Measurements from ENCODE around the gene RAB6A.
A peak's percentile ranks its signal among the peaks of the same experiment; 100 is the strongest.

The RAB6A gene

DNA sequence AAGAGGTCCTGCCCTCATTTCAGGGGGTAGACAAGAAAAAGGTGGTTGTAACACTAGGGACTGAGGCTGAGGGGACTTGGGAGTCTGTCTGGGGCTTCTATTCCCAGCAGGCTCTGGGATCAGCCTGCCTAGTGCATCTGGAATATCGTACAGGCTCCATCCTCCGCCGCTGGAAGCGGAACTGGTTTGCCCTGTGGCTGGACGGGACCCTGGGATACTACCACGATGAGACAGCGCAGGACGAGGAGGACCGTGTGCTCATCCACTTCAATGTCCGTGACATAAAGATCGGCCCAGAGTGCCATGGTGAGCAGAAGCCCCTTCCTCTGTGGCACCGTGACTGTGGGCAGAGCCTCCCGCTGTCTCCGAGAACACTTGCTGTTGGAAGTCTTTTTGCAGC, 110.5 kb downstream of the RAB6A start:
- Mint-ChIP-seq H3K4me3 (no peak overlapping the region), H3K27me3 (no peaks in the 10 kb centered on the region), H3K27ac (no peak overlapping the region), H3K36me3 (no peaks in the 10 kb centered on the region), H3K4me1 (peaks cover 23% of the 10 kb centered on the region), H3K9me3 (no peaks in the 10 kb centered on the region)
- ATAC-seq (ENCODE audit: low read depth) (no peak), DNase-seq (ENCODE audit: low spot score in 2 of 2) (no peak)

DNA sequence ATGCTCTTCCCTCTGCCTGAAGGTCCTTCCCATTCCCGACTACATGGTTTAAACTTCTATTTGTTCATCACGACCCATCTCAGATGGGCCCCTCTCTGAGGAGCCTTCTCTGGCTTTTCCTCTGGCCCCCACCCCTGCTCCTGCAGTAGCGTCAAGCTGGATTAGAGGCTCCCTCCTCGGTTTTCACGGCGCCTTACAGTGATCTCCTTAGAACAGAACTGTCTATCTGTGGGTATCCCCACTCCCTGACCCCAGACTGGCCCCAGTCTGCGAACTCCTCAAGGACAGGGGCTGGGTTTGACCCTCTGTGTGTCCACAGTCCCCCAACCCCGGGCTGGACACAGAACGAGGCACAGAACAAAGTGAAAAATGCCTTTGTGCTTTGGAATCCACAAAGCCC, 111.7 kb downstream of the RAB6A start:
- Mint-ChIP-seq H3K27ac (no peak overlapping the region), H3K9me3 (no peaks in the 10 kb centered on the region), H3K4me1 (peaks cover 26% of the 10 kb centered on the region), H3K36me3 (no peaks in the 10 kb centered on the region), H3K4me3 (peak overlapping the region; percentile 27), H3K27me3 (no peaks in the 10 kb centered on the region)
- DNase-seq (ENCODE audit: low spot score in 2 of 2) (no peak), ATAC-seq (ENCODE audit: low read depth) (no peak)

DNA sequence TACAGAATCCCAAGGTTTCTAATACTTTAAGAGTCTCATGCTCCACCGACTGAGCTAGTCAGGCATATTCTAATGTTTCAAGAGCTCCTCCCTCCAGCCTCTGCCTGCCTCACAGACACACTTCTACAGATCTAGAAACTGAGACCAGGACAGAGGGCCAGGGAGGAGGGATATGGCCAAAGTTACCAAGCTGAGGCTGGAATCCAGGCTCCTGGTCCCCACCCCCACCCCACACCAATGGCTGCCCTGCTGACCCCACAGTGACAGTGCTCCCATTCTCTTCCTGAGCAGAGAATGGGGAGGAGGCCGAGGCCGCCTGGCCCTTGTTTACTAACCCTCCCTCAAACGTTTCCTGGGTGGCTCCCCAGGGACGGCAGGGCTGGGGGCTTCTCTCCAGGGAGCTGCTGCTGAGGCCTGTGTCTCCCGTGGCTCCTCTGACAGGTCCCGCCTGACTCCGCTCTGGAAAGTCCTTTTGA, 112.3 kb downstream of the RAB6A start:
- Mint-ChIP-seq H3K4me3 (peak overlapping the region; percentile 39), H3K36me3 (no peaks in the 10 kb centered on the region), H3K4me1 (peaks cover 26% of the 10 kb centered on the region), H3K27ac (no peak overlapping the region), H3K27me3 (no peaks in the 10 kb centered on the region), H3K9me3 (no peaks in the 10 kb centered on the region)
- DNase-seq (ENCODE audit: low spot score in 2 of 2) (no peak), ATAC-seq (ENCODE audit: low read depth) (no peak)

DNA sequence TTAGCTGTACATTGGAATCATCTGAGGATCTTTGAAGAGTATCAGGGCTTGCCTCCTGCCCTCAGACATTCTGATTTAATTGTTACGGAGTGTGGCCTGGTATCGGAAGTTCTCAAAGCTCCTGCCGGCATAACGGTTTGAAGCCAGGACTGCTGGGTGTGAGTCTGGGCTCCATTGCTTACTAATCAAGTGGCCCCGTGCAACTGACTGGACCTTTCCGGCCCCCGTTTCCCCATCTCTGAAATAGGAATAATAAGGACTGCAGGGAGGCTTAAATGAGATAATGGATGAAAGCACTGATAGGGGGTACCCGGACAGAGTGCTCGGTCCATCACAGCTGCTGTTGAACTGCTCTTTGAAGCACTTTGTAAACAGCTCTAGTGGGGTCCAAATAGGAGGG, 112.8 kb downstream of the RAB6A start:
- Mint-ChIP-seq H3K4me3 (peak overlapping the region; percentile 82), H3K4me1 (peaks cover 26% of the 10 kb centered on the region), H3K27me3 (no peaks in the 10 kb centered on the region), H3K9me3 (no peaks in the 10 kb centered on the region), H3K36me3 (no peaks in the 10 kb centered on the region), H3K27ac (peak overlapping the region; percentile 74)
- ATAC-seq (ENCODE audit: low read depth) (no peak), DNase-seq (ENCODE audit: low spot score in 2 of 2) (no peak)

DNA sequence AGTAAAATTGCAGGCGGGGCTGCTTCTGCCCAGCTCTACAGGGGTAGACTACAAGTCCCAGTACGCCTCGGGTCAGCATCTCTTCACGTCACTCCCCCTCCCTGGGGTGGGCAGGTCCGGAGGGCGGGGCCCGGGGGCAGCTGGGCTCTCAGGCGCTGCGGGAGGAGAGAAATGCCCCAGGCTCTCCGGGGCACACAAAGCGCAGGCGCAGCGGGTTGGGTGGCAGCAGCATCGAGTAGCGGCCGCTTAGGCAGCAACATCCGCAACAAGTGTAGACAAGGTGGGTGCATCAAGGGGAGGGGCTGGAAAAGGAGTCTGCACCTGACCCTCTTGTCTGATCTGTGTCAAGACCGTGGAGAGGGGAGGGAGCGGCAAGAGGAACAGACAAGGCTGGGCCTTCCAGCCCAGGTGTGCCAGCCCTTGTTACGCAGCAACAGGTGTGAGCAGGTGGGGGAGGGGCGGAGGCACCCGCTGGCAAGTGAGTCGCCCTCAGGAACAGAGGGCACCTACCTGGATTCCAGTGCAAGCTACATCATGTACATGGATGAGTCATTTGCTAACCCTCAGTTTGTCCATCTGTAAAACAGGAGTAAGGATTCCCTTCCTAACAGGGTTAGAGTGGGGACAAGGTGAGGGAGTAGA, 113.3 kb downstream of the RAB6A start:
- Mint-ChIP-seq H3K27ac (peak overlapping the region; percentile 74), H3K27me3 (no peaks in the 10 kb centered on the region), H3K4me1 (peaks cover 26% of the 10 kb centered on the region), H3K36me3 (no peaks in the 10 kb centered on the region), H3K9me3 (no peaks in the 10 kb centered on the region), H3K4me3 (peak overlapping the region; percentile 82)
- DNase-seq (ENCODE audit: low spot score in 2 of 2), result peak; percentile 81 to 90
- ATAC-seq (ENCODE audit: low read depth), result peak; percentile 98

DNA sequence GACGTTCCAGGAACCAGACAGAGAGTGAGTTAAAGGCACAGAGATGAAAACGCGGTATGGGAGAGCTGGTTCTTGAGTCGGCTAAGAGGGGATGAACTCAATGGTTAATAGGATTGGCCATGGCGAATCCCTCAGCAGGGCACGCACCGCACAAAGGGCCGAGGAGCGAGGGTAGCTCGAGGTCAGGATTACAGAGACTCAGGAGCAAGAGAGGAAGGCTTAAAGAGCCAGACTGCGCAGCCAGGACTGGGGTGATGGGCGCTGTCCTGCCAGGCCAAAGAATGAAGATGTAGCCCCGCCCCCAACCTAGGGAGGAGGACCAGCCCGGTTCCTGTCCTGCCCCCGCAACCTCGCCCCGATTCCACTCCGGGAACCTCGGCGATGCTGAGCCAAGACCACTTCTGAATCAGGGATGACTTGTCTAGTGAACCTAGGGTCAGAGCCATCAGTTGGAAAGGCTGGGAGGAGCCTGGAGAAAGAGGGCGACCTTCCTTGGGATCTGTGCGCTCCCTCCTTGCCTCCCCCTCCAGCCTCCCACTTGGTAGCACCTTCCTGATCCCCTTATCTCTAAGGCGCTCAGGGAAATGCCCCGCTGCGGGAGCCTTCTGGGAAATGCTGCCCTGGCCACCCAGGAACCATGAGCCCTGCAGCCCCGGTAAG, 114.8 kb downstream of the RAB6A start, which contains the start of gene PLEKHB1:
Gene PLEKHB1 (plus strand): TSS at position 610 of the 660 bp plus-strand sequence. CDS start 28 bp downstream, at position 638.
- H3K36me3 Mint-ChIP-seq, result no peaks in the 10 kb centered on the region
- ATAC-seq (ENCODE audit: low read depth) (no peak), DNase-seq (ENCODE audit: low spot score in 2 of 2) (no peak)
- no peaks in the 10 kb centered on the region for H3K27me3 Mint-ChIP-seq
- peaks cover 26% of the 10 kb centered on the region for H3K4me1 Mint-ChIP-seq
- peak within 1 kb of the TSS; percentile 74 for H3K27ac Mint-ChIP-seq
- H3K4me3 Mint-ChIP-seq, result peak within 1 kb of the TSS; percentile 82
- no peaks in the 10 kb centered on the region for H3K9me3 Mint-ChIP-seq

DNA sequence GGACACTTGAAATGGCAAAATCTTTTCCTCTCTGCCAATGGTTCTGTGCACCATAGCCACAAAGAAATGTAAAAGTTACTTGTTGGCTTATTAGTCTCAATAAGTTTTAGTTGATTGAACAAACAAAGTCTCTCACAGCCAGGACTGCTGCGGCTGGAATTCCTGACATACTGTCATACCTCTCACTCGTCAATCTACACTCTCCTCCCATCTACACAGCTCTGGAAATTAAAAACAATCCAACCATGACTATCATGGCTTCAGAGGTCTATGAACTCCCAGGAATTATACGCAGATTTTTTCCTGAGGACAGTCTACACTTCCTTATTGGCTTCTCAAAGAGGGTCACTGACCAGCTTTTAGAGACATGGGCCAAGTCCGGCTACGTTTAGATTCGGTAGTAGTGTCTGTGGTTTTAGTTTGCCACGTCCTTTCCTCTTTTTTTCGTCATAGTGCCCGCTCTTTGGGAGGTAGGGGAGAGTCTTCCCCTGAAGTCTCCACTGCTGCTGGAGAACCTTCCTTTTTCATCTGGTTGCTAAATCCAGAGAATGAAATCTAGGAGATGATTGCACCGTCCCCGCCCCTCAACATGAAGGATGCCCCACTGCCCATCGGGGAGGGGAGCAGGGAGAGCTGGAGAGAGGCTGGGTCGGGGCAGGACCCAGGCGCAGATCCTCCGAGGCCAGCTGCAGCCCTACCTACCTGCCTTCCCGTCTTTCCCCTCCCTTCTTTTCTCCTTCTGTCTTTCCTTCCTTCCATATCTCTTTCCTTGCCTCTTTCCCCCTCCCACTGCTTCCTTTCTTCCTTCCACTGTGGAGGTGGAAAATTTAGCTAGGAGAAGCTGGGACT, 115.5 kb downstream of the RAB6A start:
- H3K4me1 Mint-ChIP-seq, result peaks cover 26% of the 10 kb centered on the region
- H3K36me3 Mint-ChIP-seq, result no peaks in the 10 kb centered on the region
- no peak for ATAC-seq (ENCODE audit: low read depth)
- peaks cover 3% of the 10 kb centered on the region for H3K27me3 Mint-ChIP-seq
- no peak overlapping the region for H3K27ac Mint-ChIP-seq
- H3K4me3 Mint-ChIP-seq, result no peak overlapping the region
- DNase-seq (ENCODE audit: low spot score in 2 of 2), result no peak
- no peaks in the 10 kb centered on the region for H3K9me3 Mint-ChIP-seq

DNA sequence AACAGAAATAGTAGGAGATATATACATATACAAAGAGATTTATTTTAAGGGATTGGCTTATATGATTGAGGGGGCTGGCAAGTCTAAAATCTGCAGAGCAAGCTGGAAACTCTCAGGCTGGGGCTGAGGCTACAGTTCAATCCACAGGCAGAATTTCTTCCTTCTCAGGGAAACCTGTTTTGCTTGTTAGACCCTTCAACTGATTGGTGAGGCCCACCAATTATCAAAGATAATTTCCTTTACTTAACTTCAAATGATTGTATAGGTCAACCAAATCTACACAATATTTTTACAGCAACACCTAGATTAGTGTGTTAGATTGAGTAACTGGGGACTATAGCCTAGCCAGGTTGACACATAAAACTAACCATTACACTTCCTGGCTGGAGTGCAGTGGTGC, 119.2 kb downstream of the RAB6A start:
- no peak overlapping the region for H3K27ac Mint-ChIP-seq
- DNase-seq (ENCODE audit: low spot score in 2 of 2), result no peak
- ATAC-seq (ENCODE audit: low read depth), result no peak
- H3K27me3 Mint-ChIP-seq, result peaks cover 4% of the 10 kb centered on the region
- H3K4me3 Mint-ChIP-seq, result no peak overlapping the region
- H3K9me3 Mint-ChIP-seq, result no peaks in the 10 kb centered on the region
- no peaks in the 10 kb centered on the region for H3K36me3 Mint-ChIP-seq
- peaks cover 9% of the 10 kb centered on the region for H3K4me1 Mint-ChIP-seq

DNA sequence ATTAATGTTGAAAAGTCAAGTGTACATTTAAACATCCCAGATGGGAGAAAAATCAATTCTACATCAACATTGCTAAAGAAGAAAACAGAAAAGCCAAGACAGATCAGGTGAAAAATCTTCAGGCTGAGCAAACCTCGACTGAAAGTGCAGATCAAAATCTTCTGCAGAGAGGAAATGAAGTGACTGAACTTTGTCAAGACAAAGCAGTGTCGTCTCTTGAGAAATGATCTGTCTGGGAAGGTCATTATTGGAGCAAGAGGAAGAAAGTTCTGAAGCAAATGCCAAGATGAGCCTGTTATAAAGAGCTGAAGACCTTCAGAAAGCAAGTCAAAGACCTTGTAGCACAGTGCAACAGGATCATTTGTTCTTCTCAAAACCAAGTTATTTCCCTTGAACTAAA, 120.3 kb downstream of the RAB6A start:
- Mint-ChIP-seq H3K27me3 (peaks cover 4% of the 10 kb centered on the region), H3K4me3 (no peak overlapping the region), H3K9me3 (no peaks in the 10 kb centered on the region), H3K27ac (no peak overlapping the region), H3K4me1 (peaks cover 4% of the 10 kb centered on the region), H3K36me3 (no peaks in the 10 kb centered on the region)
- no peak for ATAC-seq (ENCODE audit: low read depth)
- no peak for DNase-seq (ENCODE audit: low spot score in 2 of 2)

DNA sequence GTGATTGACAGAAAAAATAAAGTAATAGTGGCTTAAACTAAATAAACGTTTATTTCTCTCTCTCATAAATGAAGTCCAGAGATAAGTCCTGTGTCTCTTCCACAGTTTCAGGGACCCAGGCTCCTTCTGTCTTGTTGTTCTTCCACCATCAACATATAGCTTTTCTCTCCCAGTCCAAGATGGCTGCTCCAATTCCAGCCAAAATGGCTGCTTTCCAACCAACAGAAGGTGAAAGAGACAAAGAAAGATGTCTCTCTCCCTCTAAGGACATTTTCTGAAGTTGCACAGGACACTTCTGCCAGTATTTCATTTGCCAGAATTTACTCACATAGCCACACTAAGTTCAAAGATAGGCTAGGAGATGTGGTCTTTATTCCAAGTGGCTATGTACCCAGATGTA, 123.9 kb downstream of the RAB6A start:
- DNase-seq (ENCODE audit: low spot score in 2 of 2), result no peak
- H3K27me3 Mint-ChIP-seq, result peaks cover 4% of the 10 kb centered on the region
- ATAC-seq (ENCODE audit: low read depth), result no peak
- H3K36me3 Mint-ChIP-seq, result no peaks in the 10 kb centered on the region
- no peak overlapping the region for H3K4me3 Mint-ChIP-seq
- no peak overlapping the region for H3K27ac Mint-ChIP-seq
- no peaks in the 10 kb centered on the region for H3K4me1 Mint-ChIP-seq
- H3K9me3 Mint-ChIP-seq, result no peaks in the 10 kb centered on the region

DNA sequence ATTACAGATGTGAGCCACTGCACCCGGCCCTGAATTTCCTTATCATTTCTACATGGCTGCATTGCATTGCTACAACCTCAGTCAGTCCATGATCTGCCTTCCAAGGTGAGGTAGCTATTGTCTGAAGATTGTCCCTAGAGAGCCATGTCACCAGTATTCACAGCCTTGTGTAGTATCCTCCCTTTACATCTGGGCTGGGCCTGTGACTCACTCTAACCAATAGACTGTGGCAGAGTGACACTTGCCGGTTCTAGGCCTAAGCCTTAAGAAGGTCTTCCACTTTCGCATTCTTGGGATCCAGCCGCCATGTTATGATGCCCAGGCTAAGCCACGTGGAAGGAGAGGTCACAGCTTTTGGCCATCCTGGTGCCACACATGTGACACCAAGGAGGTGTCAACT, 124.6 kb downstream of the RAB6A start:
- Mint-ChIP-seq H3K9me3 (no peaks in the 10 kb centered on the region), H3K4me3 (no peak overlapping the region), H3K4me1 (no peaks in the 10 kb centered on the region), H3K27ac (no peak overlapping the region), H3K36me3 (no peaks in the 10 kb centered on the region), H3K27me3 (peaks cover 4% of the 10 kb centered on the region)
- ATAC-seq (ENCODE audit: low read depth) (no peak), DNase-seq (ENCODE audit: low spot score in 2 of 2) (no peak)

DNA sequence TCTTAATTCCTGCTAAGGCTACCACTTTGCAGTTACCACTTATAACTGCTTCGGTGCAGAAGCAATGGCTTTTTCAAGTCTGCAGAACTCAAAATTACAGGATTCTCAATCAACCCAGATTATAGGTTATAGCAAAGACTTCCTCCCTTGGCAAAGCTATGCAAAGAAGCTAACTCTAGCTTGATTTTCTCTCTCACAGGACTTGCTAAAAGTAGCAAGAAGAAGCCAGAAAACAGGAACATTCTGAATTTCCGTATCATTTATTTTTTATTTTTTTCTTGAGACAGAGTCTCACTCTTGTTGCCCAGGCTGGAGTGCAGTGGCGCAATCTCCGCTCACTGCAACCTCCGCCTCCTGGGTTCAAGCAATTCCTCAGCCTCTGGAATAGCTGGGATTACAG, 125.2 kb downstream of the RAB6A start:
- H3K27ac Mint-ChIP-seq, result no peak overlapping the region
- no peaks in the 10 kb centered on the region for H3K4me1 Mint-ChIP-seq
- no peak overlapping the region for H3K4me3 Mint-ChIP-seq
- ATAC-seq (ENCODE audit: low read depth) (no peak), DNase-seq (ENCODE audit: low spot score in 2 of 2) (no peak)
- H3K9me3 Mint-ChIP-seq, result no peaks in the 10 kb centered on the region
- no peaks in the 10 kb centered on the region for H3K36me3 Mint-ChIP-seq
- peaks cover 4% of the 10 kb centered on the region for H3K27me3 Mint-ChIP-seq

DNA sequence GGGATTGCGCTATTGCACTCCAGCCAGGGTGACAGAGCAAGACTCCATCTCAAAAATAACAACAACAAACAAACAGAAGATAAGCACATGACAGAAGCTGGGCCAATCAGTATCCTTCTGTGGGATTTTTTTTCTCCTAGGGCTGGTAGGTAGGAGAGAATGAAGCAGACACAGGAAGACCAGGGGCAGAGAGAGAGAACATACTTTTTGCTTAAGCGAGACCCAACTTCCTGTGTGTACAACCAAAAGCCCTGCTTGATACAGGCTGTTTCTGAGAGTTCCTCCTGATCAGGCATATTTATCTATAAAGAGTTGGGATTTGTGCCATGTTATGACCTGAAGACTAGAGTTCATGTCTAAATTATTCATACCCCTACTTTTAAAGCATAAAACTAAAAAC, 126.9 kb downstream of the RAB6A start:
- no peak overlapping the region for H3K27ac Mint-ChIP-seq
- no peaks in the 10 kb centered on the region for H3K4me1 Mint-ChIP-seq
- no peaks in the 10 kb centered on the region for H3K9me3 Mint-ChIP-seq
- H3K36me3 Mint-ChIP-seq, result no peaks in the 10 kb centered on the region
- DNase-seq (ENCODE audit: low spot score in 2 of 2), result no peak
- no peak overlapping the region for H3K4me3 Mint-ChIP-seq
- no peaks in the 10 kb centered on the region for H3K27me3 Mint-ChIP-seq
- ATAC-seq (ENCODE audit: low read depth), result no peak

DNA sequence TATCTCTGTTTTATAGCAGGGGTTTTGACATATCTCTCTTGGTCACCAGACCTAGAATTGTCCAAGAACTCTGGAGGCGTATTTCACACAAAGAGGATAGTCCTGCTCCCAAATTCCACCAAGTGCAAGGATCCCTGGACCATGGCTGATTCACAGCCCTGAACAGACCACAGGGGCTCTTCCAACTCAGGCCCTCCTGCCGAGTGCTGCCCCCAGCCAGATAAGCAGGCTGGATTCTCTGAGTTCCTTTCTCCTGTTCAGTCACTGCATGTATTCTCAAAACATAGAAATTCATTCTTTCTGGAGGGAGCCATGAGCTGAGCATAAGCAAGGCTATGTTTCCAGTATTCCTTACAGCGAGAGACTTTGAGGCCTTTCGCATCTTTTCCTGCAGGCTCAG, 127.9 kb downstream of the RAB6A start:
- Mint-ChIP-seq H3K36me3 (no peaks in the 10 kb centered on the region), H3K27ac (no peak overlapping the region), H3K27me3 (no peaks in the 10 kb centered on the region), H3K4me1 (no peaks in the 10 kb centered on the region), H3K9me3 (no peaks in the 10 kb centered on the region), H3K4me3 (no peak overlapping the region)
- ATAC-seq (ENCODE audit: low read depth) (no peak), DNase-seq (ENCODE audit: low spot score in 2 of 2) (no peak)

Data from memory B cell (primary cell).